GM12872 (cell line): ENCODE measurements around the gene UBL4B.

Experiments
- CTCF ChIP-seq: IDR thresholded peaks from 3 replicates; pipeline ENCODE4 v1.5.1; 2011; ENCODE audit warnings: low read depth, mild to moderate bottlenecking, low read length, moderate library complexity; ENCODE audit not compliant: insufficient read depth

Gene UBL4B

GRCh38 chr1:110134050-110134595 is 21.9 kb downstream of the UBL4B start:
- TF ChIP-seq CTCF: no peak

- TF ChIP-seq CTCF: no peak
Observed at GRCh38 chr1:110135246-110135645, 23.0 kb downstream of the UBL4B start.

- TF ChIP-seq CTCF: no peak
Observed at GRCh38 chr1:110135666-110136065, 23.4 kb downstream of the UBL4B start.

- no peak for TF ChIP-seq CTCF
Observed at GRCh38 chr1:110136911-110137310, 24.7 kb downstream of the UBL4B start.

GRCh38 chr1:110138956-110139355 is 26.7 kb downstream of the UBL4B start:
- TF ChIP-seq CTCF: no peak

GRCh38 chr1:110144366-110144765 is 32.1 kb downstream of the UBL4B start:
- no peak for TF ChIP-seq CTCF

GRCh38 chr1:110148961-110149360 is 36.7 kb downstream of the UBL4B start:
- peak; percentile 40; the same call in 2 of the 3 replicates for TF ChIP-seq CTCF
